GM18526 (cell line): Measurements from ENCODE around the gene RPN2.

Source experiments
- POLR2A ChIP-seq: IDR thresholded peaks from 3 replicates; pipeline ENCODE4 v1.6.1; 2011; ENCODE audit not compliant: insufficient read length; ENCODE audit errors: extremely low read depth

RPN2 gene

DNA sequence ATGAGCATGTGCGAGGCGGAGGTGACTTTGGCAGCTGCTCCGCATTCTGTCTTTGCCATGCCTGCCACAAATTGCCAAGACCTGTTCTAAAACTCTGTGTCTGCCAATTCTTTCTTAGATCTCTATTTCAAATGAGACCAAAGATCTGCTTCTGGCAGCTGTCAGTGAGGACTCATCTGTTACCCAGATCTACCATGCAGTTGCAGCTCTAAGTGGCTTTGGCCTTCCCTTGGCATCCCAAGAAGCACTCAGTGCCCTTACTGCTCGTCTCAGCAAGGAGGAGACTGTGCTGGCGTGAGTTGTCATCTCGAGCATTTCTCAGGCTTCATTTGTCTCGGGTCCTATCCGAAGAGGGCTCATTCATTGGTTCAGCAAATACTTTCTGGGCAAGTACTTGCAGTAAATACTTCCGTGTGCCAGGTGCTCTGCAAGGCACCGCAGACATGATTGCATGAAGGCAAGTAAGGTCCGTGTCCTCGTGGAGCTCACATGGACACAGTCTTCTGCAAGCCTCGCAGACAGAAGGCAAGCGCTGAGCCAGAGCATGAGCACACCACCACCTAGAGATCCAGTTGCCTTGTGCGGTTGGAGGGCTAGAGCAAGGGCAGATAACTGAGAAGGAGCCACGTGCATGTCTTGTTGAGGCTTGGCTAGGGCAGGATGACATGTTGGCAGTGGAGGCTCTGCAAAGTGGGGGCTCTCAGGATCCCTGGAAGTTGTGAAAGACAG lies 20.0 kb downstream of the RPN2 start:
- TF ChIP-seq POLR2A = no peak

DNA sequence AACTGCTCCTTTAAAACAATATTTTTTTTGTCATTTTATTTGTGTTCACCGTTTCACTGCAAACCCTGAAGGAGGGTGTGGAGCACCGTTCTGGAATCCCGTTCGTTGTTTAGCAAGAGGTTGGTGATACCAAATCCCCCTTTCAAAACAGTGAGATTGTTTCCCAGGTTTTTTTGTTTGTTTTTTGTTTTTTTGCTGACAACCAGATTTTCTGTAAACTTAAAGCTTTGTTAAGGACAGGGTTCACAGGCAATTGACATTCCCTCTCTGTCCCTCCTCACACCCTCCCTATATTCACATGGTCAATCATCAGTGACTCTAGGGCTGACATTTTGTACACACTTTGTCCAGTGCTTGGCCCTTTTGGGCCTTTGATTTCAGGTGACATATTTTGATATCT lies 21.2 kb downstream of the RPN2 start:
- TF ChIP-seq POLR2A = no peak

- TF ChIP-seq POLR2A = no peak
These were observed 22.0 kb downstream of the RPN2 start for GRCh38 chr20:37200926-37201826.

DNA sequence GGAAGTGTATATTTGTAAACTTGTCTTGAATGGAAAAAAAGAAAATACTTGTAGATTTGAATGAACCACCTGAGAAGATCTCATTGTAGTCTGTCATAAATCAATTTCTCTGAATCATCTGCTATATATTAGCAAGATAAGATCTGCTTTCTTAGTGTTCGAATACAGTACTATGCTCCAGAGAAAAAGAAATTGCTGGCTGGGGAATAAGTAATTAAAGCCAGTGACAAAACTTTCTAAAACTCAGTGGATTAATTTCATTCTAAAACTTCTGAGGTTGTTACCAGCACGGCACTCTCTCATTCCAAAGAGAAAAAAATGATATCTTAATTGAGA lies 22.7 kb downstream of the RPN2 start:
- TF ChIP-seq POLR2A = no peak

DNA sequence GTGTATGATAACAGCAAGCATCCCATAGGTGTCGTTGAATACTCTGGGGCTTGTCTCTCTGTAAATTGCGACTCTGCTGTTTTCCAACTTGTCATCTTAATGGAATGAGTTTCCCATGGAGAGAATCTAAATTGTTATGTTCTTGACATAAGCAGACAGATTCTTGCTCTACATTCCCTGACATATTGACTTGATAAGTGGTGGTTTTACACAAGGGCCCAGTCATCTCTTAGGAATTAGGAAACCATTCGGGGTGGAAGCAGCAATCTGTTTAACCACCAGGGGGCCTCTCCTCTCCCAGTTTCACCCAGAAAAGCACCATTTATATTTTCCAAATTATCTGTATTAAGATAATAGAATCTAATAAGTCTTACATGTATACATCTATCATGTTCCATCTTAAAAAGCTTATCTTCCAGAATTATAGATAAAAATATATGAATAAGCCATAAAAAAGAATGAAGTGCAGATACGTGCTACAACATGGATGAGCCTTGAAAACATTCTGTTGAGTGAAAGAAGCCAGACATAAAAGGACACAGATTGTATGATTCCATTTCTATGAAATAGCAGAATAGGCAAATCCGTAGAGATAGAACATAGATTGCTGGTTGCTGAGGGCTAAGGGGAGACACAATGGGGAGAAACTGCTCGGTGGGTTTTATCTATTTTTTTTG lies 23.3 kb downstream of the RPN2 start:
- TF ChIP-seq POLR2A = no peak

- TF ChIP-seq POLR2A = no peak
These were observed 24.9 kb downstream of the RPN2 start for GRCh38 chr20:37204056-37204455.

DNA sequence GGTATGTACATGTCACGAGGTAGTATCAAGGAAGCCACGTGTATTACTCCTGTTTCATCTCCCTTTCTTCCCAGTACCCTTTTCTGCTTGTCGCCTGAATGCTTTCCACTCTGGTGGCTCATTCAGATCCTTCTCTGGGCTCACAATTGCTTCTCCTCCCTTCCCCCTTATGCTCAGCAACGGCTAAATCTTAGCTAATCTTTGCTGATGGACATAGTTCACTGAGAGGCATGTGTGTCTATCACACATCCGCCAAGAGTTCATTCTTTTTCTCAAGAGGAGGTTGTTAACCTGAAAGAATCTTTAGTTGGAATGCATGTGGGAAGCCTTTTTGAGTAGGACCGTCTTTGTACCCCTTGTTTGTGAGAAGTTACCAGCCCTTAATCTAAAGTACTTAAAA lies 26.0 kb downstream of the RPN2 start:
- no peak for TF ChIP-seq POLR2A

- no peak for TF ChIP-seq POLR2A
These were observed 26.7 kb downstream of the RPN2 start for GRCh38 chr20:37205794-37206193.

DNA sequence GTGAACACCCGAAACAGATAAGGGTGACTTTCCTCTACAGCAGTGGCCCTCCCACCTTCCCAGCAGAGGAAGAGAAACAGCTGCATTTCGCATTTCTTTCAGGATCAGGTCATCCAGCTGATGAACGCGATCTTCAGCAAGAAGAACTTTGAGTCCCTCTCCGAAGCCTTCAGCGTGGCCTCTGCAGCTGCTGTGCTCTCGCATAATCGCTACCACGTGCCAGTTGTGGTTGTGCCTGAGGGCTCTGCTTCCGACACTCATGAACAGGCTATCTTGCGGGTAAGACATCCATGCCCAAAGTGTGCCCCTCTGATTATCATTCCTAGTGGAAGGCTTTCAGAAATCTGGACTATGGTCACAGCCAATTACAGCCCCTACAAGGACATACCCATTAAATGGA lies 28.0 kb downstream of the RPN2 start:
- no peak for TF ChIP-seq POLR2A

DNA sequence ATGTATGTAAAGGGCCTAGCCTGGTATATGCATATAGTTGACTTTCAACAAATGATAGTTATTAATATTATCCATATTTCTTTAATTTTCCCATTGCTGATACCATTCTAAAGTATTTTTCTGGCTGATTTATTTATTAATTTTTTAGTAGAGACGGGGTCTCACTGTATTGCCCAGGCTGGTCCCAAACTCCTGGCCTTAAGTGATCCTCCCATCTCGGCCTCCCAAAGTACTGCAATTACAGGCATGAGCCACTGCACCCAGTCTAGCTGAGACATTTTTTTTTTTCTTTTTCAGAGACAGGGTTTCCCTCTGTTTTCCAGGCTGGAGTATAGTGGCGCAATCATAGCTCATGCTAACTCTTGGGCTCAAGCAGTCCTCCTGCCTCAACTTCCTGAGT lies 30.1 kb downstream of the RPN2 start:
- TF ChIP-seq POLR2A = no peak

DNA sequence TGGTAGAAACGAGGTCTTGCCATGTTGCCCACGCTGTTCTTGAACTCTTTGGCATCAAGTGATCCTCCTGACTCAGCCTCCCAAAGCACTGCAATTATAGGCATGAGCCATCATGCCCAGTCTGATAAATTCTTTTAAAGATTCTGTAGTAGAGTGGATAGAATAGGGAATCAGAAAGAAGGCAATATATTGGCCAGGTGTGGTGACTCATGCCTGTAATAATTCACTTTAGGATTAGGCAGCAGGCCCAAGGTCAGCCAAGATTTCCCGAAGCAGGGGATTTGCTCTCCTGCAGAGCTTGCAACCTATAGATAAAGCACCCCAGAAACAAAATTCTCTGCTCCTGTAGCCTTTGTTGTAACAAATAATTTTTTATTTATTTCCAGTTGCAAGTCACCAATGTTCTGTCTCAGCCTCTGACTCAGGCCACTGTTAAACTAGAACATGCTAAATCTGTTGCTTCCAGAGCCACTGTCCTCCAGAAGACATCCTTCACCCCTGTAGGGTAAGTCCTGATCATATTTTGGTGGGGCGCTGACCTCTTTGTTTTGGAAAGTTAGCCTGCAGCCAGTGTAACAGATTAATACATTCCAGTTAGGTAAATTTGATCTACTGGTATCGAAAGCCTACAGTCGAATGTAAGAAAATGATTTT lies 30.7 kb downstream of the RPN2 start:
- no peak for TF ChIP-seq POLR2A

- TF ChIP-seq POLR2A = no peak
These were observed 39.3 kb downstream of the RPN2 start for GRCh38 chr20:37218441-37218840.

DNA sequence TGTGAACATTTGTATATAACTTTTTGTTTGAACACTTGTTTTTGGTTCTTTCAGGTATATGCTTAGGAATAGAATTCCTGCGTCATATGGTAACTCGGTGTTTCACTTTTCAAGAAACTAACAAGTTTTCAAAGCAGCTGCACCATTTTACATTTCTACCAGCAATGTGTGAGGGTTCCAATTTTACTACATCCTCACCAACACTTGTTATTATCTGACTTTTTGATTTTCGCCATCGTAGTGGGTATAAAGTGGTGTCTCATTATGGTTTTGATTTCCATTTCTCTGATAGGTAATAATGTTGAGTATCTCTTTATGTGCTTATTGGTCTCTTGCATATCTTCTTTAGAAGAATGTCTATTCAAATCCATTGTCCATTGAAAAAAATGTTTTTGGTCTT lies 39.8 kb downstream of the RPN2 start:
- no peak for TF ChIP-seq POLR2A

DNA sequence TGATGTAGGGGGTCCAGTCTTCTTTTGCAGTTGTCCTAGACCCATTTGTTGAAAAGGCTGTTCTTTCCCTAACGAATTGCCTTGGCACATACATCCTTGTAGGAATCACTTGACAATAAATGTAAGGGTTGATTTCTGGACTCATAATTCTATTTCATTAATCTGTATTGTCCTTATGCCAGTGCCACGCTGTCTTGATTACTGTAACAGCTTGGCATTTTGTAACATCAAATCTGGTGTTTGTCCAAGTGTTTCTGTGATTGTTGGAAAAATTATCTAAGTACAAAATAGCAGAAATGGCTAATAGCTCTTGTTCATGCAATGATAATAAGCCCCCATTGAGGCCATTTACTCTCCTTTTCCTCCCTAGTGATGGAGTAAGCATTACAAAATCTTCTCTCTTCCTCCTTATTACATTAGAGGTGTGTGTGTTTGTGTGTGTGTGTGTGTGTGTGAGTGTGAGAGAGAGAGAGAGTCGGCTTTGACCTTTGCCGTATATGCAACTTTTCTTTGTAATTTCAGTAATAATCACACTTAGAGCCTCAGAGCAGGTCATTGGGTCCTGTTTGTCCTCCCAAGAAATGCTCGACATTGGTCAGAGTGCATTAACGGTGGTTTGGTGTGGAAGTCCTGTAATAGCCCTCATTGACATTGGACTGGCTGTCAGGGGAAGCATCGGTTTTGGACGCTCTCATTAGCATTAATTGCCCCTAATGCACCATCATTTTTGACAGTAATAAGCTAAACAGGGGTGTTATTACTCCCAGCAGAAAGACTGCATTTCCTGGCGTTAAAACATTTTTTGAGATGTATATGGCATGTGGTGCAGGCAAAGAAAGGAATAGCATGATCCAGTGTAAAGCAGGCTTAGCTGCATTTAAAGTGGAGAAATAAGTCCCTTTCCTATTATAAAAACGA lies 40.9 kb downstream of the RPN2 start:
- TF ChIP-seq POLR2A = no peak
